HepG2 (cell line): ENCODE data around the gene FXYD1.

Experiments
- JUN ChIP-seq: sonication (generic); formaldehyde crosslinking; IDR thresholded peaks from 2 replicates; pipeline ENCODE4 v1.4.0; 2020; ENCODE audit warnings: mild to moderate bottlenecking, missing genetic modification reagents
- TCF7L2 ChIP-seq: IDR thresholded peaks from 2 replicates; pipeline ENCODE4 v1.6.1; 2011; ENCODE audit warnings: mild to moderate bottlenecking, low read depth, low read length, moderate library complexity
- TF ChIP-seq, protein P1 (sequence below): sonication (generic); formaldehyde crosslinking; IDR thresholded peaks from 2 replicates; pipeline ENCODE4 v1.5.1; 2020; ENCODE audit warnings: mild to moderate bottlenecking, missing genetic modification reagents, borderline replicate concordance
- TF ChIP-seq, protein P2 (sequence below): sonication (generic); formaldehyde crosslinking; IDR thresholded peaks from 2 replicates; pipeline ENCODE4 v1.8.1; 2023; ENCODE audit warnings: mild to moderate bottlenecking, missing genetic modification reagents

DNA sequence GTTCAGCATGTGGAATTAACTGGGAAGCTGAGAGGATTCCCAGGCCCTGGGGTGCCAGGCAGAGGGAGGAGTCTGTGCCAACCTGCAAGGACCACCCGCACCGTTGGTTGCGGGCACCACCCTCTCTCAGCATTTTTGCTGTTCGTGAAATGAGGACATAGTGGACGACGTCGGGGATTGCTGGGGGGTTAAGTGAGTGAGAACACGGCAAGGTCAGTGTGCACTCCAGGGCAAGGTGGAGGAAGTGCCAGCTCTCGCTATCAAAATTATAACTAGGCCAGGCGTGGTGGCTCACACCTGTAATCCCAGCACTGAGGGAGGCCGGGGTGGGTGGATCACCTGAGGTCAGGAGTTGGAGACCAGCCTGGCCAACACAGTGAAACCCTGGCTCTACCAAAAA, 20.8 kb upstream of the FXYD1 start:
- TF ChIP-seq, protein P1, sequence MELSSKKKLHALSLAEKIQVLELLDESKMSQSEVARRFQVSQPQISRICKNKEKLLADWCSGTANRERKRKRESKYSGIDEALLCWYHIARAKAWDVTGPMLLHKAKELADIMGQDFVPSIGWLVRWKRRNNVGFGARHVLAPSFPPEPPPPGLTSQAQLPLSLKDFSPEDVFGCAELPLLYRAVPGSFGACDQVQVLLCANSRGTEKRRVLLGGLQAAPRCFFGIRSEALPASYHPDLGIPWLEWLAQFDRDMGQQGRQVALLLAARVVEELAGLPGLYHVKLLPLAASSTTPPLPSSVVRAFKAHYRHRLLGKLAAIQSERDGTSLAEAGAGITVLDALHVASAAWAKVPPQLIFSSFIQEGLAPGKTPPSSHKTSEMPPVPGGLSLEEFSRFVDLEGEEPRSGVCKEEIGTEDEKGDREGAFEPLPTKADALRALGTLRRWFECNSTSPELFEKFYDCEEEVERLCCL (CRISPR knock-in tag) = no peak
- TF ChIP-seq JUN (CRISPR knock-in tag) (no peak), TCF7L2 (no peak)
- TF ChIP-seq, protein P2, sequence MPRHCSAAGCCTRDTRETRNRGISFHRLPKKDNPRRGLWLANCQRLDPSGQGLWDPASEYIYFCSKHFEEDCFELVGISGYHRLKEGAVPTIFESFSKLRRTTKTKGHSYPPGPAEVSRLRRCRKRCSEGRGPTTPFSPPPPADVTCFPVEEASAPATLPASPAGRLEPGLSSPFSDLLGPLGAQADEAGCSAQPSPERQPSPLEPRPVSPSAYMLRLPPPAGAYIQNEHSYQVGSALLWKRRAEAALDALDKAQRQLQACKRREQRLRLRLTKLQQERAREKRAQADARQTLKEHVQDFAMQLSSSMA = no peak
